GM12892 (cell line): ENCODE results near the gene ZMIZ1.

ENCODE experiments used
- DNase-seq: peaks from one replicate; pipeline ENCODE4 v3.0.0; 2011; ENCODE audit not compliant: insufficient read length
- FAIRE-seq: peaks from 2 replicates; lab custom pipeline; 2011; peaks lifted over from hg19 to GRCh38; lab: Jason Lieb, UNC
- POLR2A ChIP-seq: IDR thresholded peaks from 2 replicates; pipeline ENCODE4 v1.6.1; 2011; ENCODE audit warnings: low read depth, low read length, control low read depth
- POLR2AphosphoS5 ChIP-seq: IDR thresholded peaks from 2 replicates; pipeline ENCODE4 v1.6.1; 2011; ENCODE audit warnings: low read depth, low read length, control low read depth
- TAF1 ChIP-seq: IDR thresholded peaks from 2 replicates; pipeline ENCODE4 v1.6.1; 2011; ENCODE audit warnings: low read depth, mild to moderate bottlenecking, control low read depth, low read length, borderline replicate concordance

The ZMIZ1 gene

DNA sequence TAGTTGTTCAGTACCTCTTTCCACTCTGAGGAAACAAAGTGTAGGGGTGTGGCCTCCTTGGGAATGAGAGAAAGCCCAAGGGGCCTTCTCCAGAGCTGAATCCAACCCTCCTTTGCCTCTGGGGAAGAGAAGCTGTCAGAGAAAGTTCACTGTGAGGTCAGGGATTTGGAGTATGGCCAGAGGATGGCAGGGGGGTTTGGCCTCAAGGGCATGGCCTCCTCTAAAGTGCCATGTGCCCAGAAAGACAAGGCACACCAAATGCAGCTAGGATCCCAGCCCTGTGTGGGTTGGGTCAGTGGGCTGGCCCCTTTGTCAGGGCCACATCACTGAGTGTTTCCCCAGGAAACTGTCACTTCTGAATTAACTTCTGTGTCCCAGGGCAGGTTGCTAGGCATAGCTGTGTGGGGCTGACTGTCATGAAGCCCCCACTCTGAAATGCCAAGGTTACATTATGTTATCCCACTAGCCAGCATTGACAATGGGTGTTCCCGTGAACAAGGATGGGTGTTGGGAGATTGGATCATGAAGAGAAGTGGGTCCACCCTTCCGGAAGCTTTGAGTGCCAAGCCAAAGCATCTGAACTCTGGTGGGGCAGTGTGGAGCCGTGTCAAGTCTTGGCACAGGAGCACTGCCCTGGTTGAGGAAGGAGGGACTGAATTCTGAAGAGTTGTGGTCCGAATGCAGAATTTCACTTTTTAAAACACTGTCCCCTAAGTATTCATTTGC is 123.3 kb downstream of the ZMIZ1 start:
- no peak for TF ChIP-seq TAF1
- no peak for TF ChIP-seq POLR2A
- TF ChIP-seq POLR2AphosphoS5: no peak
- FAIRE-seq: no peak
- no peak for DNase-seq

DNA sequence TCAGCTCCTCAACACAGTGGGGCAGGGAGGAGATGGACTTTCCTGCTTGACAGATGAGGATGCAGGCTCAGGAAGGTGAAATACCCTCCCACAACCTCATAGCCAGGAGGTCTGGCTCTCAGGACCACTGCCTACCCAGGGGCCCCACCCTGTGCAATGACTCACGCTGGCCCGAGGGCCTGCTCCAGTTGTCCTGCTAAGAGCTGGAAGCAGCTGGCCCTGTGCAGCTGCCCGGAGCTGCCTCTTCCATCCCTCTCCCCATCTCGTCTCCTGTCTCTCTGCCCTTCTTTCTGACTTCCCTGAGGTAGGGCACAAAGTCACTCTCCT is 123.9 kb downstream of the ZMIZ1 start:
- no peak for TF ChIP-seq POLR2A
- TF ChIP-seq POLR2AphosphoS5: no peak
- TF ChIP-seq TAF1: no peak
- DNase-seq (no peak), FAIRE-seq (no peak)

DNA sequence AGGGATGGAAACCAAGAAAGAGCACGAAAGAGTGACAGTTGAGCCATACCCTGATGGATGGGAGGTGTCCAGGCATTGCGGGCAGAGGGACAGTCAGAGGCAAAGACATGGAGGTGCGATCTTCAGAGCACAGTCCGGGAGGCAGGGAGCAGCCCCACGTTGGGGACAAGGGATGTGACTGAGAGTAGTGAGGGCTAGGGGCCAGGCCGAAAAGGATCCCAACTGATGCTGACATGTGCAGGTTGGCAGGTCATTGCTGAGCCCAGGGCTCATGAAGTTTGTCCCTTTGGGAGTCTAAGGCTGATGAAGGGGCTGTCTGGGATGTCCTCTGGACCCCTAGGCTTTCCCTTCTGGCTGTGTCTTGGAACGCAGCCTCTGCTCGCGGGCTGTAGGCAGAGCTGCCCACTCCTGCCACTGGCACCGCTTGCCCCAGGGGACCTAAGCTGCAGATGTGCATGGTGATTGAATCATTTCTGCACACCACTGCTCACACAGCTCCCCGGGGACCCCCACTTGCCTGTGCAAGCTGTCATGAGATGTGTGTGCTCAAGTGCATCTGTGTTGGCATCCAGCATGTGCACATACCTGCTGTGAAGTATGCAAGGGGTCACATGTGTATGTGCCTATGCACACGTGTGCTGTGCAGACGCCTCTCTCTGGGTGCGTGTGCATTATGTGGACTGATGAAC is 125.1 kb downstream of the ZMIZ1 start:
- DNase-seq: no peak
- FAIRE-seq: no peak
- TF ChIP-seq TAF1 (no peak), POLR2A (no peak), POLR2AphosphoS5 (no peak)

DNA sequence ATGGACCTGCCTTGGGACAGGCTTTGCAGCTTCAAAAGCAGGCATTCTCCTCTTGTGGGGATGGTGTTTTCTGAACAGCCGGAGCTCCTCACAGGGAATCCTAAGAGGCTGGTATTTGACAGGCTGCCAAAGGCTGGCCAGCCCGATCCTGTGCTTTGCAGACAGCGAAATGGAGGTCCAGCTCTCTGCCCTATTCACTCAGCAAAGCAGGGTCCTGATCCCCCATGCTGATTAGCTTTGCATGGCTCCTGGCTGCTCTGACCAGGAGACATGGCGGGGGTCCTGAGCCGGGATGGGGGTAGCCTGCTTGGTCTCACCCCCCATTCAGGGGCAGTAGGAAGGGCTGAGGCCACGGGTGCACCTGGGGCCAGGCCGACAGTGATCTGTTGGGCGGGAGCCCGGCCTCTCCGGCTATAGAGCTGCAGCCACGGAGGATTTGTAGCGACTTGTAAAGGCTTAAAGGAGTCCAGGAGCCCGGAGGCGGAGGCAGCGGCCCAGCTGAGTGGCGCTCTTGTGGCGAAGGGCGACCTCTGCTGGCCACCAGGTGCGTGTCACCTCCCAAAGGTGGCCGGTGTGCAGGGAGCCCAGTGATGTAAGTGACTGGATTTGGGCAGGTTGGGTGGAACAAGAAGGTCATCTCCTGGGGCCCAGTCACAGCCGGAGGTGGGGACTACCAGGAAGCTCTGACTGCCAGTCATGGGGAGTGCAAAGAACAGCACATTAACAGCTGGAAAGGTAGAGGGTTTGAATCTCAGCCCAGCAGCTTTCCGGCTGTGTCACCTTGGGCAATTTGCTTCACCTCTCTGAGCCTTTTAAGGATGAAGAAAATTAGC is 126.5 kb downstream of the ZMIZ1 start:
- FAIRE-seq: peak; percentile 95
- no peak for TF ChIP-seq POLR2AphosphoS5
- TF ChIP-seq POLR2A: no peak
- TF ChIP-seq TAF1: no peak
- peak; percentile 84 for DNase-seq

DNA sequence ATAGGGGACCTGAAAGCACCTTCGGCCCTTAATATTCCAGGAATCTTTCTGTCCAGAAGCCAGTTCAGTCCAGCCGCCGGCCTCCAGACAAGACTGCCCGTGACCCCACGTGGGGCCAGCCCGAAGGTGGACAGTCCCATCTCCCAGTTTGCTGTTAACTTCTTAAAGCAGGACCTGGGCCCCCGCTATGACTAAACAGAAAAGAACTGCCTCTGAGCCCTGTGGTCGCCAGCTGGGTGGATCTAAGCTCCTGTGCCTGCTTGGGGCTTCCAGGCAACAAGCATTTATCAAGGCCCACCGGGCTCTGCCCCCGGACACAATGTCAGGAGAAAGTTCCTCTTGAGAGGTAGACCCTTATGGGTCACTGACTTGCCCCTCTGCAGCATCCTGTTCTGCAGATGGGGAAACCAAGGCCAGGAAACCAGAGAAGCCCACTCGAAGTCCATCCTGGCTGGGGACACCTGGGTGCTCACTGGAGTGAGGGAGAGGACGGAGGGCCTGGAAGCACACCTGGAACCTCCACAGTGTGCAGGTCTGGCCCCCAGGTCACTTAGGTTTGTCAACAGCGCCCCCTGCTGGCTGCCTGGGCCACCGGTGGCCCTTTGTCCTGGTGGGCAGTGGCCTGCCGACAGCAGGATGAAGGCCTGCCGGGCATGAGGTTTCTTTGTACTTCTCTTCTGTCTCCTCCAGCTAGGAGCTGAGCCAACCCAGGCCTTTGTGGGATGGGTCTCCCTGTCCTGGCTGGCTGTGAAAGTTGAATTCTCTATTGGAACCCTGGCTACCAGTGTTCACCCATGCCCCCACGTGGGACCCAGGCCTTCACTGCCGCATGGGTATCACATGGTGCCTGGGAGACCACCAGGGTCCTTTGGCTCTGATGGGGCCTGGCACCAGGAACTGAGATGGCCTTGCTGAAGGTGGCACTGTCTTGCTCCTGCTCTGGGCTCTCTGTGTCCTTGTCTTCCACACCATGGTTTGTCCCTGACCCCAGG is 128.0 kb downstream of the ZMIZ1 start:
- DNase-seq (peak; percentile 82), FAIRE-seq (peak; percentile 36)
- no peak for TF ChIP-seq POLR2A
- TF ChIP-seq TAF1: no peak
- TF ChIP-seq POLR2AphosphoS5: no peak

DNA sequence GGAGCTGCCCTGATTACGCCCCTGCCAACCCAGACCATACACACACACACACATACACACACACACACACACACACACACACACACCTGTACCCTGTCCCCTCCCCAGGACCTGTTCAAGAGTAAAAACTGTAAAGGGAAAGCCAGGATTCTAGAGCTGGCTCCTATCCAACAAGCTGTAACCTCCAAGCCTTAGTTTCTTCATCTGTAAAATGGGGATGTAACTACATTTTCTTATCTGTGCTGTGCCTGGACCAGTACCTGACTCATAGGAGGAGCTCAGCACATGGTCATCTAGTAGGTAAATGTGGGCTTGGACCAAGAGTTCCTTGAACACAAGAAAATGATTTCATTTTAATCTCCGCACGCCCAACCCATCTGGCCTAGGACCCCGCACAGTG is 128.8 kb downstream of the ZMIZ1 start:
- FAIRE-seq: no peak

DNA sequence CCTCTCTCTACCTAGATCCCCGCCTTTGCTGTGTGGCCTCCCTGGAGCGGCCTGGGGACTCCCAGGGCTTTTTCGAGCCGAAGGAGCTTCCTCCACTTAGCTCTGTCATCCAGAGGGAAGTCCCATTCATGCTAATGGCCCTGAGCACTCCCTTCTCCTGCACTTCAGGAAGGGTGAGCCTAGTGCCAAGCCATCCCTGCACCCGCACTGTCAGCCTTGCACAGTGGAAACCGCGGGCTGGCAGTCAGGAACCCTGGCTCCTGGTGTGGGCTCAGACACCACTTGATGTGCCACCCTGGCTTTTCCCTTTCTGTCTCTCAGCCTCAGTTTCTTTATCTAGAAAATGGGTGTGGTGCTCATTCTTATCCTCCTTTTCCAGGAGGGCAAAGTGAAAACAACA is 131.6 kb downstream of the ZMIZ1 start:
- DNase-seq (no peak), FAIRE-seq (no peak)
- TF ChIP-seq POLR2AphosphoS5: no peak

More for the DNA sequence above, 128.8 kb downstream of the ZMIZ1 start:
- TF ChIP-seq TAF1 (no peak), POLR2A (no peak), POLR2AphosphoS5 (no peak)
- no peak for DNase-seq

DNA sequence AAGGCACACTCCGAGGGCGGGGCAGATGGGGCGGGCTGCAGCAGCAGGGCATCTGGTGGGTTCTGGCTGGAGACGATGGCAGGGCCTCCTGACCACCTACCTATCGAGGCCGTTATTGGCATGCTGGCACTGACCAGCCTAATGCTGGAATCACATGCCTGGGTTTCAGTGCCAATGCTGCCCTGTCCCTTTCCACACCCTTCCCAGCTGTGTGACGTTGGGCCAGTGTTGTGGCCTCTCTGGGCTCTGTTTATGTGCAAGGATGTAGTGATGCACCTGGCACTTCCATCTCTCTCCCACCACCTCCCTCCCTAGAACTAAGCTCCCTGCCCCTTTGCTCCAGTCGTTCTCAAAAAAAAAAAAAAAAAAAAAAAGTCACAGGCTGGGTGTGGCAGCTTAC is 132.9 kb downstream of the ZMIZ1 start:
- FAIRE-seq: no peak
- no peak for TF ChIP-seq POLR2AphosphoS5
- no peak for TF ChIP-seq TAF1
- no peak for TF ChIP-seq POLR2A
- DNase-seq: no peak

DNA sequence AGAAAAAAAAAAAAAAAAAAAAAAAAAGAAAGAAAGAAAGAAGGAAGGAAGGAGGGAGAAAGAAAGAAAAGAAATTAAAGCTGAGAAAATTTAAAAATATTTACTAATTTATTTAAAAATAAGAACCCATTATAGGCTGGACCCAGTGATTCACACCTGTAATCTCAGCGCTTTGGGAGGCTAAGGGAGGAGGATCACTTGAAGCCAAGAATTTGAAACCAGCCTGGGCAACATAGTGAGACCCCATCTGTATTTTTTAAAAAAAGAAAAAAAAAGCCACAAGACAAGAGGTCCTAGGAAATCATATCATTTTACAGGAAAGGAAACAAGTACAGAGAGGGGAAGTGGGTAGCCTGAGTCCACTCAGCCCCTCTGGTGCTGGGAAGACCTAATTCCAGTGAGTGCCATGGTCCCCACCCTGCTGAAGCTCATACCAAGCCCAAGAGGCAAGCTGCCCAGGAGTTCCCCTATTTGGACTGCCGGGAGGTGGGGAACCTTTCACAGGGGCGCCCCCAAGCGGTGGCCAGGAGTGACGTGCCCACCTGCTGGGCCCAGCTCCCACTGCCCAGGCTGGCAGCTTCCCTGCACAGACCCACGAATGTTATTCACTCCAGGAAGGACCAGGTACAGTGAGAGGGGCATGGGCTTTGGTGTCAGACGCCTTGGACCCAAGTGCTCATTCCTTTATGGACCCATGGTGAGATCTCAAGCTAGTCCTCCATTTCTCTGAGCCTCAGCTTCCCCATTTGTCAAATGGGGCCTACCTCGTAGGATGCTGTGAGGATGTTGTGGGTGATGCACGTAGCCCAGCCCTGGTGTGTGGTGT is 133.6 kb downstream of the ZMIZ1 start:
- FAIRE-seq: peak; percentile 63
- TF ChIP-seq POLR2A (no peak), TAF1 (no peak), POLR2AphosphoS5 (no peak)

More for the DNA sequence above, 133.6 kb downstream of the ZMIZ1 start:
- peak; percentile 48 for DNase-seq
